AG10803 (cell line): ENCODE results near the gene MEN1.
"Not testable (repeated sequence)": the region's sequence is repeated elsewhere in the genome, so short reads cannot be mapped to it uniquely, and the experiment has no call there.

Experiments used
- DNase-seq: peaks from one replicate; pipeline ENCODE4 v3.0.0; 2010; ENCODE audit warnings: low read depth
- H3K4me3 ChIP-seq: 2 replicates; pipeline ENCODE4 v1.5.1; 2011; ENCODE audit warnings: mild to moderate bottlenecking, low read length, control low read depth
- CTCF ChIP-seq: conservative IDR thresholded peaks from 2 replicates; pipeline ENCODE4 v1.5.1; 2011; ENCODE audit warnings: mild to moderate bottlenecking, low read length, control low read depth, inconsistent platforms

MEN1 gene

GRCh38 chr11:64827451-64827839, 17.1 kb upstream of the MEN1 start:
- DNase-seq = no peak
- TF ChIP-seq CTCF = no peak
- H3K4me3 ChIP-seq = no peak overlapping the region

- no peak for DNase-seq
- no peak for TF ChIP-seq CTCF
- H3K4me3 ChIP-seq = no peak overlapping the region
Observed at GRCh38 chr11:64826578-64827450, 16.5 kb upstream of the MEN1 start.

- H3K4me3 ChIP-seq = no peak overlapping the region
- no peak for TF ChIP-seq CTCF
- DNase-seq = no peak
Observed at GRCh38 chr11:64826062-64826461, 15.7 kb upstream of the MEN1 start.

- no peak for TF ChIP-seq CTCF
- no peak for DNase-seq
- H3K4me3 ChIP-seq = no peak overlapping the region
Observed at GRCh38 chr11:64823568-64824119, 13.3 kb upstream of the MEN1 start.

- TF ChIP-seq CTCF = no peak
- H3K4me3 ChIP-seq = no peak overlapping the region
- DNase-seq = no peak
Observed at GRCh38 chr11:64817476-64817875, 7.1 kb upstream of the MEN1 start.

GRCh38 chr11:64815433-64815832, 5.1 kb upstream of the MEN1 start:
- H3K4me3 ChIP-seq, DNase-seq: not testable (repeated sequence)

GRCh38 chr11:64814712-64815187, 4.4 kb upstream of the MEN1 start:
- no peak overlapping the region for H3K4me3 ChIP-seq
- no peak for TF ChIP-seq CTCF

More at GRCh38 chr11:64814712-64815187, 4.4 kb upstream of the MEN1 start:
- no peak for DNase-seq
